MM.1S (cell line): ENCODE data around the gene TRIM49.
"Not testable (repeated sequence)": the region's sequence is repeated elsewhere in the genome, so short reads cannot be mapped to it uniquely, and the experiment has no call there.

Source experiments
- EZH2phosphoT487 ChIP-seq: fragments of 300-600 bp; sonication (generic); IDR thresholded peaks from 2 replicates; pipeline ENCODE4 v1.6.1; 2018; ENCODE audit warnings: antibody characterized with exemption, low read length
- TF ChIP-seq, protein P1 (sequence below): fragments of 300-600 bp; sonication (generic); IDR thresholded peaks from 2 replicates; pipeline ENCODE4 v1.5.1; 2016; ENCODE audit warnings: antibody characterized with exemption, low read length, mixed read lengths

- TF ChIP-seq, protein P1, sequence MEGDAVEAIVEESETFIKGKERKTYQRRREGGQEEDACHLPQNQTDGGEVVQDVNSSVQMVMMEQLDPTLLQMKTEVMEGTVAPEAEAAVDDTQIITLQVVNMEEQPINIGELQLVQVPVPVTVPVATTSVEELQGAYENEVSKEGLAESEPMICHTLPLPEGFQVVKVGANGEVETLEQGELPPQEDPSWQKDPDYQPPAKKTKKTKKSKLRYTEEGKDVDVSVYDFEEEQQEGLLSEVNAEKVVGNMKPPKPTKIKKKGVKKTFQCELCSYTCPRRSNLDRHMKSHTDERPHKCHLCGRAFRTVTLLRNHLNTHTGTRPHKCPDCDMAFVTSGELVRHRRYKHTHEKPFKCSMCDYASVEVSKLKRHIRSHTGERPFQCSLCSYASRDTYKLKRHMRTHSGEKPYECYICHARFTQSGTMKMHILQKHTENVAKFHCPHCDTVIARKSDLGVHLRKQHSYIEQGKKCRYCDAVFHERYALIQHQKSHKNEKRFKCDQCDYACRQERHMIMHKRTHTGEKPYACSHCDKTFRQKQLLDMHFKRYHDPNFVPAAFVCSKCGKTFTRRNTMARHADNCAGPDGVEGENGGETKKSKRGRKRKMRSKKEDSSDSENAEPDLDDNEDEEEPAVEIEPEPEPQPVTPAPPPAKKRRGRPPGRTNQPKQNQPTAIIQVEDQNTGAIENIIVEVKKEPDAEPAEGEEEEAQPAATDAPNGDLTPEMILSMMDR, result not testable (repeated sequence)
- TF ChIP-seq EZH2phosphoT487, result not testable (repeated sequence)
Observed at GRCh38 chr11:89750822-89751221, 57.6 kb downstream of the TRIM49 start.
